DND-41 (cell line): ENCODE measurements around the gene PELI1.

Experiments
- ATAC-seq: fragments of 200-7000 bp; cut with Tn5 transposase; 3 replicates; pipeline ENCODE4 v1.9.1; 2021; ENCODE audit warnings: low read depth; ENCODE audit not compliant: insufficient read depth
- DNase-seq: peaks from one replicate; pipeline ENCODE4 v3.0.0-alpha.2; 2020
- H2AFZ ChIP-seq: 2 replicates; pipeline ENCODE4 v1.6.0; 2012; ENCODE audit warnings: low read depth, low read length
- H3K27ac ChIP-seq: 2 replicates; pipeline ENCODE4 v1.5.1; 2012; ENCODE audit warnings: low read length, inconsistent platforms
- H3K27me3 ChIP-seq: fragments of 200-600 bp; sonication (generic); 2 replicates; pipeline ENCODE4 v1.6.0; 2012; ENCODE audit warnings: low read length, mild to moderate bottlenecking, inconsistent platforms; ENCODE audit not compliant: insufficient read depth, poor library complexity
- H3K36me3 ChIP-seq: 2 replicates; pipeline ENCODE4 v1.5.1; 2012; ENCODE audit warnings: low read length, inconsistent platforms; ENCODE audit not compliant: insufficient read depth
- H3K4me1 ChIP-seq: 2 replicates; pipeline ENCODE4 v1.5.1; 2012; ENCODE audit warnings: mild to moderate bottlenecking, low read length; ENCODE audit not compliant: insufficient read depth
- H3K4me2 ChIP-seq: 2 replicates; pipeline ENCODE4 v1.6.0; 2012; ENCODE audit warnings: mild to moderate bottlenecking, moderate library complexity, low read length, inconsistent platforms; ENCODE audit not compliant: insufficient read depth
- H3K4me3 ChIP-seq, 2 experiments: fragments of 200-600 bp in 1 of 2; shearing (Covaris generic) in 1 of 2; 2 replicates each; pipeline ENCODE4 v1.5.1; 2012 to 2016; ENCODE audit warnings: inconsistent platforms in 2 of 2, low read length in 2 of 2, mild to moderate bottlenecking in 2 of 2, low read depth in 1 of 2, moderate library complexity in 1 of 2
- H3K79me2 ChIP-seq: 2 replicates; pipeline ENCODE4 v1.6.0; 2012; ENCODE audit warnings: low read length, inconsistent platforms; ENCODE audit not compliant: insufficient read depth
- H3K9ac ChIP-seq: 2 replicates; pipeline ENCODE4 v1.6.0; 2012; ENCODE audit warnings: low read depth, mild to moderate bottlenecking, inconsistent platforms, low read length, moderate library complexity
- H3K9me3 ChIP-seq: 2 replicates; pipeline ENCODE4 v1.5.1; 2012; ENCODE audit warnings: low read length, moderate library complexity, mild to moderate bottlenecking, inconsistent platforms; ENCODE audit not compliant: insufficient read depth, severe bottlenecking
- H4K20me1 ChIP-seq: 2 replicates; pipeline ENCODE4 v1.6.0; 2012; ENCODE audit warnings: low read length; ENCODE audit not compliant: insufficient read depth
- EZH2 ChIP-seq: IDR thresholded peaks from 3 replicates; pipeline ENCODE4 v1.6.1; 2012; ENCODE audit warnings: borderline replicate concordance, low read depth, mild to moderate bottlenecking, moderate library complexity, low read length, inconsistent platforms; ENCODE audit not compliant: severe bottlenecking
- TF ChIP-seq, protein P1 (sequence below): IDR thresholded peaks from 2 replicates; pipeline ENCODE4 v1.5.1; 2012; ENCODE audit warnings: borderline replicate concordance, low read length, moderate library complexity, mild to moderate bottlenecking; ENCODE audit not compliant: poor library complexity, severe bottlenecking; ENCODE audit errors: extremely low read depth

Gene PELI1

DNA sequence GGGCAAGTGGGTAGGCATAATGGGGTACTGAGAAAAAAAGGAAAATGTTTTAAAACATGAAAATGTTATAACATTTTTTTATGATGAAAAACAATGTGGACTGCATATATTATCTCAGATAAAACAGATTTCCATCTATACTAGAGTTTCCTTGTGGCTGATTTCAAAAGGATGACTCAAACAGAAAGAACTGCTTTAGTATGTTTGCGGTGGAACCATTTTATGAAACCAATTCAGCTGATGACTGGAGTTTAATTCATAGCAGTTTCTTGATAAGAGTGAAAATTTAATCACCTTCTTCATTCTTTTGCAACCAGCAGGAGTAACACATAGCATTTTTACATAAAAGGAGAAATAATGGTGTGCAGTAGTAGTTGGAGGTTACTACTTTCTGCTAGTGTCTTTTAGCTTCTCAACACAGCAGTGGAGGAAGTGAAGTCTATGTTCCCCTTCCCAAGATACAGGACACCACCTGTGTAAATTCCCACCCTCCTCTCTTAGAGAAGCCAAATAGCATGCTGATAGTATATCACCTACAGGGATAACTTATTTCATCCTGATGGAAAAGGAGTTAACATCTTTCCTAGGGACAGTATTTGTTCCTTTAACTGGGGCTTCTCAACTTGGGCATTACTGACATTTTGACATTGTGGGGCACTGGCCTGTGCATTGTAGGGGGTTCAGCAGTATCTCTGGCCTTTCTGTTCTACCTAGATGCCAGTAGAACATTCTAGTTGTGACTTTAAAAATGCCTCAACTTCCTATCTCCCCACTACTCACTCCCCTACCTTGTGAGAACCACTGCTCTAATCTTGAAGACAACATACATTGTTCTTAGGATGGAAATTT, 29.9 kb downstream of the PELI1 start:
- Histone ChIP-seq H4K20me1 (peaks cover 6% of the 10 kb centered on the region; the same call in 1 of the 2 replicates), H3K4me1 (no peaks in the 10 kb centered on the region), H3K4me2 (no peak overlapping the region), H3K9me3 (no peaks in the 10 kb centered on the region), H3K4me3 (no peak overlapping the region), H3K79me2 (peaks cover 3% of the 10 kb centered on the region; the same call in 1 of the 2 replicates), H3K36me3 (no peaks in the 10 kb centered on the region), H3K27ac (no peak overlapping the region), H3K9ac (no peak overlapping the region), H3K27me3 (no peaks in the 10 kb centered on the region), H2AFZ (no peak overlapping the region)
- TF ChIP-seq, protein P1, sequence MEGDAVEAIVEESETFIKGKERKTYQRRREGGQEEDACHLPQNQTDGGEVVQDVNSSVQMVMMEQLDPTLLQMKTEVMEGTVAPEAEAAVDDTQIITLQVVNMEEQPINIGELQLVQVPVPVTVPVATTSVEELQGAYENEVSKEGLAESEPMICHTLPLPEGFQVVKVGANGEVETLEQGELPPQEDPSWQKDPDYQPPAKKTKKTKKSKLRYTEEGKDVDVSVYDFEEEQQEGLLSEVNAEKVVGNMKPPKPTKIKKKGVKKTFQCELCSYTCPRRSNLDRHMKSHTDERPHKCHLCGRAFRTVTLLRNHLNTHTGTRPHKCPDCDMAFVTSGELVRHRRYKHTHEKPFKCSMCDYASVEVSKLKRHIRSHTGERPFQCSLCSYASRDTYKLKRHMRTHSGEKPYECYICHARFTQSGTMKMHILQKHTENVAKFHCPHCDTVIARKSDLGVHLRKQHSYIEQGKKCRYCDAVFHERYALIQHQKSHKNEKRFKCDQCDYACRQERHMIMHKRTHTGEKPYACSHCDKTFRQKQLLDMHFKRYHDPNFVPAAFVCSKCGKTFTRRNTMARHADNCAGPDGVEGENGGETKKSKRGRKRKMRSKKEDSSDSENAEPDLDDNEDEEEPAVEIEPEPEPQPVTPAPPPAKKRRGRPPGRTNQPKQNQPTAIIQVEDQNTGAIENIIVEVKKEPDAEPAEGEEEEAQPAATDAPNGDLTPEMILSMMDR = no peak
- TF ChIP-seq EZH2 = no peak
- no peak for DNase-seq
- no peak for ATAC-seq

DNA sequence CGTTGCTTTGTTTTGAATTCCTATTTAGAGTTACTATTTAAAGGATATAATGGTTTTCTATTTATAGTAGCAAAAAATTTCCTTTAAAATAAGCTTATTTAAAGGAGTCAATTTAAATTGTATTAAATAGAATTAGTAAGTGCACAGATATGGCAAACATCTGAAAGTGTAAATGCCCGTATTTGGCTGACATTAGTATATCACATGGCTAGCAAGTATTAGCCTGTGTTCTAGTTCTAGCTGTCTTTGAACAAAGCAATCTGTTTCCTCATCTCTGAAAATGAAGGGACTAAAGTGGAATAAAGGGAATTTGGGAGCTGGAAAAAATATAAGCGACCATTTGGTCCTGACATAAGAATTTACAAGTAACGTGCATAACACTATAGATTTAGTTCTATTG, 32.2 kb downstream of the PELI1 start:
- Histone ChIP-seq H3K27me3 (no peaks in the 10 kb centered on the region), H3K79me2 (peaks cover 7% of the 10 kb centered on the region), H3K4me2 (no peak overlapping the region), H3K9ac (no peak overlapping the region), H4K20me1 (peaks cover 6% of the 10 kb centered on the region; the same call in 1 of the 2 replicates), H3K4me1 (no peaks in the 10 kb centered on the region), H2AFZ (no peak overlapping the region), H3K27ac (no peak overlapping the region), H3K9me3 (no peaks in the 10 kb centered on the region), H3K36me3 (no peaks in the 10 kb centered on the region), H3K4me3 (no peak overlapping the region)
- no peak for ATAC-seq
- no peak for DNase-seq
- TF ChIP-seq, protein P1 = no peak
- no peak for TF ChIP-seq EZH2

DNA sequence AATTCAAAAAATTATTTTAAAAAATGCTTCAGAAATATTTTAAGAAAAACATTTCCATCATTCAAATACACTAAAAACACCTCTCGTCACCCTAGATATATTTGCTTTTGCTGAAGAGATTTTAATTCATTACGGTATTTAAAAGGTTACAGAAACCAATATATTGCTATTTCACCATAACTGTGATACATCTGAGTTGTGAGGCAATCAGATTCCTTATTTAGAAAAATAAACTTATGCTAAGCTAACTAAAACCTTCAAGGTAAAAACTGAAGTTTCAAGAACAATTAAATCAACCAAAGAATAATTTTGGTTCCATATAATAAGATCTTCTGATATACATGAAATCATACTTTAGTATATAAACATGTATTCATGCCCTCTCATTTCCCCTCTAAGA, 32.8 kb downstream of the PELI1 start:
- ATAC-seq (no peak), DNase-seq (no peak)
- no peak for TF ChIP-seq EZH2
- TF ChIP-seq, protein P1 = no peak
- no peak overlapping the region for H3K27ac ChIP-seq
- H2AFZ ChIP-seq = no peak overlapping the region
- H3K4me3 ChIP-seq = no peak overlapping the region
- H3K27me3 ChIP-seq = no peaks in the 10 kb centered on the region
- H3K79me2 ChIP-seq = peaks cover 7% of the 10 kb centered on the region
- H3K9ac ChIP-seq = no peak overlapping the region
- peaks cover 6% of the 10 kb centered on the region; the same call in 1 of the 2 replicates for H4K20me1 ChIP-seq
- no peaks in the 10 kb centered on the region for H3K9me3 ChIP-seq
- H3K36me3 ChIP-seq = no peaks in the 10 kb centered on the region; the same call in 1 of the 2 replicates
- H3K4me2 ChIP-seq = no peak overlapping the region
- H3K4me1 ChIP-seq = no peaks in the 10 kb centered on the region
